Activated naive CD4-positive, alpha-beta T cell treated with anti-CD3 and anti-CD28 coated beads for 36 hours (primary cell): ENCODE measurements around the gene CD164L2. TPM values are rescaled to one million over a fixed set of nuclear protein-coding genes. Genes with fewer than 3 reads are reported as not detected.
A peak's percentile ranks its signal among the peaks of the same experiment; 100 is the strongest.
"Not testable (repeated sequence)": the region's sequence is repeated elsewhere in the genome, so short reads cannot be mapped to it uniquely, and the experiment has no call there.

Experiments
- CTCF ChIA-PET: fragments of 350-600 bp; sonication (Branson Sonifier 250); formaldehyde crosslinking; loops from one replicate; lab custom pipeline; 2021; ENCODE audit warnings: antibody characterized with exemption; lab: Charles Lee
- DNase-seq: peaks from one replicate; pipeline ENCODE4 v3.0.0-alpha.2; 2020
- H3K27ac Mint-ChIP-seq: one replicate; pipeline ENCODE4 v1.8.0; 2021; ENCODE audit warnings: mild to moderate bottlenecking, mixed read lengths
- H3K27me3 Mint-ChIP-seq: one replicate; pipeline ENCODE4 v1.8.0; 2021; ENCODE audit warnings: low read depth, mixed read lengths
- H3K36me3 Mint-ChIP-seq: one replicate; pipeline ENCODE4 v1.8.0; 2021; ENCODE audit warnings: low read depth, mixed read lengths
- H3K4me1 Mint-ChIP-seq: one replicate; pipeline ENCODE4 v1.8.0; 2021; ENCODE audit warnings: low read depth, mixed read lengths
- H3K4me3 Mint-ChIP-seq: one replicate; pipeline ENCODE4 v1.8.0; 2021; ENCODE audit warnings: mild to moderate bottlenecking, moderate library complexity, mixed read lengths
- H3K9me3 Mint-ChIP-seq: one replicate; pipeline ENCODE4 v1.8.0; 2021; ENCODE audit warnings: mixed read lengths
- intact Hi-C: fragments of 100-400 bp; cut with micrococcal nuclease; formaldehyde crosslinking; loops from one replicate; pipeline ENCODE4 v1.15.1; 2023
- total RNA-seq, 2 experiments: library from RNA; stranded (reverse); gene quantifications; one replicate each; pipeline ENCODE4 v1.2.3, GENCODE V29; 2021

CD164L2 gene
- total RNA-seq, 2 experiments from 2014 or later = not detected

GRCh38 chr1:27417713-27418112 is 34.6 kb upstream of the CD164L2 start:
- H3K9me3 Mint-ChIP-seq = no peaks in the 10 kb centered on the region
- no peak for DNase-seq
- intact Hi-C loops = loop anchor here (1.0 to 5.0 kb wide), 3 partner anchors 28 to 245 kb away; partner anchors contain the start of gene WASF2
- CTCF ChIA-PET = interaction anchor here (0.6 to 3.8 kb wide), 6 partner anchors 18 to 188 kb away, joined by 3 to 29 read pairs (median 3); no protein-coding TSS in a partner anchor
- H3K27ac Mint-ChIP-seq = peak overlapping the region; percentile 82
- H3K4me3 Mint-ChIP-seq = no peak overlapping the region
- H3K4me1 Mint-ChIP-seq = peaks cover 46% of the 10 kb centered on the region
- H3K36me3 Mint-ChIP-seq = peaks cover 36% of the 10 kb centered on the region
- no peaks in the 10 kb centered on the region for H3K27me3 Mint-ChIP-seq

GRCh38 chr1:27416387-27417111 is 33.4 kb upstream of the CD164L2 start:
- Mint-ChIP-seq H3K27me3 (no peaks in the 10 kb centered on the region), H3K36me3 (peaks cover 40% of the 10 kb centered on the region), H3K27ac (no peak overlapping the region), H3K4me3 (no peak overlapping the region), H3K4me1 (peaks cover 38% of the 10 kb centered on the region), H3K9me3 (no peaks in the 10 kb centered on the region)
- CTCF ChIA-PET = interaction anchor here (0.5 to 3.8 kb wide), 25 partner anchors 8 to 321 kb away, joined by 3 to 29 read pairs (median 4); partner anchors contain the start of gene WASF2
- DNase-seq = peak; percentile 72
- intact Hi-C loops = loop anchor here (1.0 to 5.0 kb wide), 3 partner anchors 105 to 246 kb away; no protein-coding TSS in a partner anchor

GRCh38 chr1:27414091-27414490 is 31.0 kb upstream of the CD164L2 start:
- Mint-ChIP-seq H3K27me3 (no peaks in the 10 kb centered on the region), H3K9me3 (no peaks in the 10 kb centered on the region), H3K4me1 (peaks cover 22% of the 10 kb centered on the region), H3K36me3 (peaks cover 40% of the 10 kb centered on the region), H3K4me3 (no peak overlapping the region), H3K27ac (no peak overlapping the region)
- DNase-seq = no peak
- CTCF ChIA-PET = interaction anchor here (0.6 to 3.8 kb wide), 7 partner anchors 11 to 310 kb away, joined by 3 to 29 read pairs (median 4); no protein-coding TSS in a partner anchor
- intact Hi-C loops = no loop called here

- Mint-ChIP-seq H3K4me3 (no peak overlapping the region), H3K4me1 (peaks cover 11% of the 10 kb centered on the region), H3K9me3 (no peaks in the 10 kb centered on the region), H3K36me3 (peaks cover 36% of the 10 kb centered on the region), H3K27ac (no peak overlapping the region), H3K27me3 (no peaks in the 10 kb centered on the region)
- CTCF ChIA-PET = interaction anchor here (0.7 to 2.6 kb wide), 8 partner anchors 10 to 250 kb away, joined by 3 to 9 read pairs (median 4); no protein-coding TSS in a partner anchor
- no peak for DNase-seq
- intact Hi-C loops = no loop called here
Observed at GRCh38 chr1:27413004-27413403, 29.9 kb upstream of the CD164L2 start.

- no peak overlapping the region for H3K4me3 Mint-ChIP-seq
Observed at GRCh38 chr1:27412502-27412901, 29.4 kb upstream of the CD164L2 start.

GRCh38 chr1:27410709-27411108 is 27.6 kb upstream of the CD164L2 start:
- H3K9me3 Mint-ChIP-seq = no peaks in the 10 kb centered on the region
- CTCF ChIA-PET = interaction anchor here (0.5 to 2.0 kb wide), 5 partner anchors 10 to 767 kb away, joined by 3 to 10 read pairs (median 4); no protein-coding TSS in a partner anchor
- no peak overlapping the region for H3K27ac Mint-ChIP-seq
- peaks cover 24% of the 10 kb centered on the region for H3K36me3 Mint-ChIP-seq
- intact Hi-C loops = no loop called here
- DNase-seq = no peak
- no peaks in the 10 kb centered on the region for H3K4me1 Mint-ChIP-seq
- H3K27me3 Mint-ChIP-seq = no peaks in the 10 kb centered on the region
- no peak overlapping the region for H3K4me3 Mint-ChIP-seq

More at GRCh38 chr1:27412502-27412901, 29.4 kb upstream of the CD164L2 start:
- H3K36me3 Mint-ChIP-seq = peaks cover 36% of the 10 kb centered on the region
- DNase-seq = no peak
- H3K27me3 Mint-ChIP-seq = no peaks in the 10 kb centered on the region
- CTCF ChIA-PET = interaction anchor here (1.0 to 1.7 kb wide), 8 partner anchors 9 to 250 kb away, joined by 3 to 6 read pairs (median 4); no protein-coding TSS in a partner anchor
- H3K9me3 Mint-ChIP-seq = no peaks in the 10 kb centered on the region
- no peak overlapping the region for H3K27ac Mint-ChIP-seq
- H3K4me1 Mint-ChIP-seq = peaks cover 8% of the 10 kb centered on the region
- intact Hi-C loops = no loop called here

GRCh38 chr1:27409669-27410068 is 26.5 kb upstream of the CD164L2 start:
- Mint-ChIP-seq H3K27me3 (no peaks in the 10 kb centered on the region), H3K36me3 (peaks cover 18% of the 10 kb centered on the region), H3K27ac (no peak overlapping the region), H3K4me1 (no peaks in the 10 kb centered on the region), H3K9me3 (no peaks in the 10 kb centered on the region), H3K4me3 (no peak overlapping the region)
- DNase-seq = no peak
- CTCF ChIA-PET = interaction anchor here (1.3 to 2.0 kb wide), 3 partner anchors 13 to 147 kb away, joined by 4 to 10 read pairs (median 5); no protein-coding TSS in a partner anchor
- intact Hi-C loops = no loop called here

GRCh38 chr1:27408151-27408550 is 25.0 kb upstream of the CD164L2 start:
- Mint-ChIP-seq H3K4me1 (peaks cover 12% of the 10 kb centered on the region), H3K27me3 (no peaks in the 10 kb centered on the region), H3K27ac (no peak overlapping the region), H3K9me3 (no peaks in the 10 kb centered on the region), H3K36me3 (peaks cover 9% of the 10 kb centered on the region), H3K4me3 (no peak overlapping the region)
- CTCF ChIA-PET = no interaction called here
- no peak for DNase-seq
- intact Hi-C loops = no loop called here

GRCh38 chr1:27406791-27407190 is 23.7 kb upstream of the CD164L2 start:
- H3K4me3 Mint-ChIP-seq, H3K9me3 Mint-ChIP-seq, H3K27ac Mint-ChIP-seq, DNase-seq, intact Hi-C loops, H3K36me3 Mint-ChIP-seq, H3K27me3 Mint-ChIP-seq, CTCF ChIA-PET: not testable (repeated sequence)
- H3K4me1 Mint-ChIP-seq = peaks cover 19% of the 10 kb centered on the region

- CTCF ChIA-PET = no interaction called here
- Mint-ChIP-seq H3K27ac (peak overlapping the region; percentile 32), H3K4me1 (peaks cover 19% of the 10 kb centered on the region), H3K27me3 (no peaks in the 10 kb centered on the region), H3K4me3 (no peak overlapping the region), H3K36me3 (peaks cover 2% of the 10 kb centered on the region), H3K9me3 (no peaks in the 10 kb centered on the region)
- no peak for DNase-seq
- intact Hi-C loops = no loop called here
Observed at GRCh38 chr1:27406362-27406680, 23.2 kb upstream of the CD164L2 start.

- intact Hi-C loops, H3K9me3 Mint-ChIP-seq, H3K27me3 Mint-ChIP-seq, H3K4me3 Mint-ChIP-seq, H3K36me3 Mint-ChIP-seq, DNase-seq: not testable (repeated sequence)
- peak overlapping the region; percentile 32 for H3K27ac Mint-ChIP-seq
- CTCF ChIA-PET = interaction anchor here (0.9 kb wide), 1 partner anchor 113 kb away, joined by 8 read pairs; no protein-coding TSS in a partner anchor
- H3K4me1 Mint-ChIP-seq = peaks cover 19% of the 10 kb centered on the region
Observed at GRCh38 chr1:27405598-27406361, 22.6 kb upstream of the CD164L2 start.

- H3K4me3 Mint-ChIP-seq = no peak overlapping the region
Observed at GRCh38 chr1:27405074-27405473, 21.9 kb upstream of the CD164L2 start.

More at GRCh38 chr1:27405074-27405473, 21.9 kb upstream of the CD164L2 start:
- H3K9me3 Mint-ChIP-seq = no peaks in the 10 kb centered on the region
- H3K4me1 Mint-ChIP-seq = peaks cover 19% of the 10 kb centered on the region
- DNase-seq = no peak
- no peaks in the 10 kb centered on the region for H3K27me3 Mint-ChIP-seq
- peaks cover 2% of the 10 kb centered on the region for H3K36me3 Mint-ChIP-seq
- H3K27ac Mint-ChIP-seq = no peak overlapping the region
- CTCF ChIA-PET = interaction anchor here (0.9 to 1.5 kb wide), 2 partner anchors 11 to 112 kb away, joined by 8 read pairs; no protein-coding TSS in a partner anchor
- intact Hi-C loops = no loop called here
